Umbilical cord (tissue), 2 donors: ENCODE measurements around the gene TMEM132C. TPM values are rescaled to one million over a fixed set of nuclear protein-coding genes. Genes with fewer than 3 reads are reported as not detected.
"Not testable (repeated sequence)": the region's sequence is repeated elsewhere in the genome, so short reads cannot be mapped to it uniquely, and the experiment has no call there.

Experiments
- DNase-seq: peaks from one replicate; pipeline ENCODE4 v3.0.0-alpha.2; 2015; ENCODE audit warnings: low spot score
- total RNA-seq: library from RNA; depleted of rRNA; stranded (reverse); fragments of >200 nt; gene quantifications from one replicate; pipeline ENCODE4 v1.2.3, GENCODE V29; 2014; ENCODE audit warnings: low replicate concordance; ENCODE audit not compliant: insufficient read depth

The TMEM132C gene
- total RNA-seq, 1 donor from 2014 or later = 4.1 TPM

- no peak for DNase-seq
Observed at GRCh38 chr12:128554546-128555304, 287.8 kb downstream of the TMEM132C start.

- no peak for DNase-seq
Observed at GRCh38 chr12:128557231-128557630, 290.3 kb downstream of the TMEM132C start.

GRCh38 chr12:128564956-128565355 lies 298.0 kb downstream of the TMEM132C start:
- DNase-seq = no peak

GRCh38 chr12:128567730-128568129 lies 300.8 kb downstream of the TMEM132C start:
- no peak for DNase-seq

GRCh38 chr12:128570191-128571065 lies 303.5 kb downstream of the TMEM132C start:
- no peak for DNase-seq

GRCh38 chr12:128571906-128572810 lies 305.2 kb downstream of the TMEM132C start:
- no peak for DNase-seq

GRCh38 chr12:128573907-128574306 lies 306.9 kb downstream of the TMEM132C start:
- no peak for DNase-seq

GRCh38 chr12:128578045-128578444 lies 311.1 kb downstream of the TMEM132C start:
- DNase-seq = no peak

GRCh38 chr12:128581321-128581761 lies 314.4 kb downstream of the TMEM132C start:
- DNase-seq = peak; percentile 19

- DNase-seq = no peak
Observed at GRCh38 chr12:128583453-128583852, 316.5 kb downstream of the TMEM132C start.

GRCh38 chr12:128586451-128587029 lies 319.6 kb downstream of the TMEM132C start:
- DNase-seq = peak; percentile 48

GRCh38 chr12:128587918-128588317 lies 320.9 kb downstream of the TMEM132C start:
- no peak for DNase-seq

GRCh38 chr12:128592220-128592744 lies 325.3 kb downstream of the TMEM132C start:
- no peak for DNase-seq

GRCh38 chr12:128594521-128594920 lies 327.6 kb downstream of the TMEM132C start:
- no peak for DNase-seq

- DNase-seq = no peak
Observed at GRCh38 chr12:128595609-128596008, 328.6 kb downstream of the TMEM132C start.

GRCh38 chr12:128600886-128601285 lies 333.9 kb downstream of the TMEM132C start:
- peak; percentile 90 for DNase-seq

- no peak for DNase-seq
Observed at GRCh38 chr12:128603573-128604115, 336.7 kb downstream of the TMEM132C start.

GRCh38 chr12:128604219-128604618 lies 337.2 kb downstream of the TMEM132C start:
- not testable (repeated sequence) for DNase-seq

- DNase-seq = no peak
Observed at GRCh38 chr12:128606051-128606450, 339.1 kb downstream of the TMEM132C start.

GRCh38 chr12:128606538-128606937 lies 339.6 kb downstream of the TMEM132C start:
- DNase-seq = no peak

GRCh38 chr12:128606970-128607369 lies 340.0 kb downstream of the TMEM132C start:
- no peak for DNase-seq
